K562 (cell line): ENCODE data around the gene SLC48A1. TPM values are rescaled to one million over a fixed set of nuclear protein-coding genes. Genes with fewer than 3 reads are reported as not detected.

ENCODE experiments used
- ATF3 ChIP-seq, 2 experiments: fragments of 450-650 bp in 1 of 2; sonication (generic) in 1 of 2; formaldehyde crosslinking in 1 of 2; IDR thresholded peaks in 1 of 2; conservative IDR thresholded peaks in 1 of 2; 2 replicates each; pipeline versions ENCODE4 v1.6.1 to v1.8.1; 2016 to 2023; ENCODE audit warnings: mild to moderate bottlenecking in 2 of 2, moderate library complexity in 2 of 2, inconsistent platforms in 1 of 2, missing genetic modification reagents in 1 of 2
- EP400 ChIP-seq: fragments of 450-650 bp; IDR thresholded peaks from 2 replicates; pipeline ENCODE4 v1.6.1; 2017; ENCODE audit warnings: antibody characterized with exemption, mild to moderate bottlenecking, moderate library complexity
- GABPA ChIP-seq: fragments of 200-800 bp; sonication (Bioruptor generic); conservative IDR thresholded peaks from 2 replicates; pipeline ENCODE4 v1.6.1; 2016; ENCODE audit warnings: low read depth, missing genetic modification characterization, missing compliant biosample characterization
- ILF3 ChIP-seq: fragments of 450-650 bp; IDR thresholded peaks from 2 replicates; pipeline ENCODE4 v1.6.1; 2018; ENCODE audit warnings: antibody characterized with exemption, mild to moderate bottlenecking, moderate library complexity, borderline replicate concordance
- KHSRP ChIP-seq: fragments of 450-650 bp; IDR thresholded peaks from 2 replicates; pipeline ENCODE4 v1.6.1; 2017
- MBD1 ChIP-seq: fragments of 250-450 bp; sonication (Bioruptor Pico); IDR thresholded peaks from 2 replicates; pipeline ENCODE4 v1.8.0; 2022; ENCODE audit warnings: inconsistent platforms
- MEIS2 ChIP-seq: fragments of 450-650 bp; IDR thresholded peaks from 2 replicates; pipeline ENCODE4 v1.6.1; 2014; ENCODE audit warnings: mild to moderate bottlenecking; ENCODE audit not compliant: partially characterized antibody
- MTA3 ChIP-seq: fragments of 450-650 bp; formaldehyde crosslinking; IDR thresholded peaks from 2 replicates; pipeline ENCODE4 v1.6.1; 2017; ENCODE audit warnings: mild to moderate bottlenecking, borderline replicate concordance
- NCOA2 ChIP-seq, 2 experiments: fragments of 450-650 bp; IDR thresholded peaks; 2 replicates each; pipeline ENCODE4 v1.6.1; 2018; ENCODE audit warnings: mild to moderate bottlenecking in 2 of 2, moderate library complexity in 1 of 2; ENCODE audit not compliant: partially characterized antibody in 2 of 2
- NRF1 ChIP-seq, 2 experiments: fragments of 450-650 bp; IDR thresholded peaks in 1 of 2; conservative IDR thresholded peaks in 1 of 2; 2 replicates each; pipeline ENCODE4 v1.6.1; 2014; ENCODE audit warnings: mild to moderate bottlenecking in 2 of 2
- PCBP2 ChIP-seq: fragments of 200-400 bp; formaldehyde crosslinking; IDR thresholded peaks from 2 replicates; pipeline ENCODE4 v1.6.1; 2018; ENCODE audit warnings: low read length, low read depth, mild to moderate bottlenecking, moderate library complexity; ENCODE audit not compliant: poor library complexity, severe bottlenecking
- REST ChIP-seq, 2 experiments: fragments of 450-650 bp; formaldehyde crosslinking in 1 of 2; IDR thresholded peaks; 2 replicates each; pipeline versions ENCODE4 v1.4.0 to v1.6.1; 2014 to 2020; ENCODE audit warnings: mild to moderate bottlenecking in 2 of 2, borderline replicate concordance in 1 of 2, low read depth in 1 of 2
- RNF2 ChIP-seq: sonication (generic); IDR thresholded peaks from 2 replicates; pipeline ENCODE4 v1.6.1; 2016
- STAT5B ChIP-seq: fragments of 250-450 bp; sonication (Bioruptor Pico); IDR thresholded peaks from 2 replicates; pipeline ENCODE4 v1.8.0; 2021; ENCODE audit warnings: mild to moderate bottlenecking, inconsistent platforms
- ZBTB1 ChIP-seq: sonication (generic); formaldehyde crosslinking; IDR thresholded peaks from 2 replicates; pipeline ENCODE4 v1.8.1; 2023; ENCODE audit warnings: missing genetic modification reagents, low read depth, mild to moderate bottlenecking, borderline replicate concordance
- ZNF143 ChIP-seq: sonication (generic); formaldehyde crosslinking; IDR thresholded peaks from 2 replicates; pipeline ENCODE4 v1.9.0; 2022; ENCODE audit warnings: mild to moderate bottlenecking, missing genetic modification reagents
- polyA plus RNA-seq, 8 experiments: library from polyadenylated mRNA; depleted of rRNA in 4 of 8; stranded (reverse) in 5 of 8; unstranded in 3 of 8; fragments of >200 nt; fragmentation: Nextera tagmentation in 2 of 8; fragmentation: Illumina TruSeq in 1 of 8; extraction: Ambion mirVana in 2 of 8; extraction: Trizol in 1 of 8; gene quantifications; 2 replicates each; pipeline versions ENCODE4 v1.2.1 to v1.2.3, GENCODE V29; 2011 to 2014; ENCODE audit warnings: inconsistent platforms in 1 of 8, missing spikeins in 1 of 8
- total RNA-seq, 7 experiments: library from RNA; depleted of rRNA in 6 of 7; stranded (reverse); fragments of >200 nt in 6 of 7; fragmentation: Illumina TruSeq in 2 of 7; extraction: Trizol in 2 of 7; gene quantifications; 2 replicates each; pipeline versions ENCODE4 v1.2.1 to v1.2.3, GENCODE V29; 2011 to 2021; ENCODE audit warnings: low replicate concordance in 1 of 7

Gene SLC48A1
- total and polyA plus RNA-seq, 9 of the 15 experiments (the other 6 are each of a cell fraction or from before 2014, with no cell fraction given) = 10.7 to 37.5 (median 18.7) TPM

- TF ChIP-seq REST (IDR thresholded peaks at IDR 0.05; ENCODE audit: borderline replicate concordance) (no peak), REST (CRISPR knock-in tag; IDR thresholded peaks at IDR 0.05; ENCODE audit: low read depth) (no peak), MEIS2 (peak; percentile 14), EP400 (peak; percentile 55; the same call in 1 of the 2 replicates), NRF1 (conservative IDR thresholded peaks at IDR 0.05 in 1 of 2, IDR thresholded peaks at IDR 0.05 in 1 of 2) (peak; percentile 53 to 66), STAT5B (CRISPR knock-in tag) (no peak), GABPA (0 out of 2 replicates have a peak, but pooled peaks have one; percentile 45), MTA3 (peak; percentile 86; the same call in 1 of the 2 replicates), MBD1 (no peak), ZNF143 (CRISPR knock-in tag) (no peak), PCBP2 (no peak), RNF2 (peak; percentile 49; the same call in 1 of the 2 replicates), KHSRP (no peak), ATF3 (IDR thresholded peaks at IDR 0.05) (peak; percentile 46; the same call in 1 of the 2 replicates), ATF3 (CRISPR knock-in tag; conservative IDR thresholded peaks at IDR 0.05) (no peak), NCOA2 (IDR thresholded peaks at IDR 0.05; ENCODE audit: partially characterized antibody in 2 of 2) (no peak), ZBTB1 (no peak), ILF3 (no peak)
Measured at GRCh38 chr12:47828976-47829482, 56.0 kb downstream of the SLC48A1 start (continued).
